NCI-H1436 (cell line): ENCODE data around the gene SLC9A9.
A peak's percentile ranks its signal among the peaks of the same experiment; 100 is the strongest.

ENCODE experiments used
- DNase-seq: peaks from one replicate; lab custom pipeline; 2025; lab: John Stamatoyannopoulos, UW

SLC9A9 gene

DNA sequence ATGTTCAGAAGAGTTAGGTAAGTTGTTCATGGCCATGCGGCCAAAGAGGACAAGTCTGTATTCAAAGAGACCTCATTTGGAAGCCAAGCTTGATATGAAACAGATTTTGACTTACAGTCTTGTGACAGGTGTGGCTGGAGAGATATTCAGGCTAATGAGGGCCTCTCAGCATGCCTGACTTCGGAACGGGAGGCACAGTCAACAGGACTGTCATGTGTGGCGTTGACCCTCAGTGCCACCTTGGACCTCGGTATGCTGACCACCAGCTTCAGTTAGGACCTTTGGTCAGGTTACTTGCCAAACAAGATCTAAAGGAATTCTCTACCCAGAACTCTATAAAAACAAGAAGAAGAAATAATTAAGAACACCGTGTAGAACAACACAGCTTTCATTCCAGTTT is 604.6 kb downstream of the SLC9A9 start:
- no peak for DNase-seq

DNA sequence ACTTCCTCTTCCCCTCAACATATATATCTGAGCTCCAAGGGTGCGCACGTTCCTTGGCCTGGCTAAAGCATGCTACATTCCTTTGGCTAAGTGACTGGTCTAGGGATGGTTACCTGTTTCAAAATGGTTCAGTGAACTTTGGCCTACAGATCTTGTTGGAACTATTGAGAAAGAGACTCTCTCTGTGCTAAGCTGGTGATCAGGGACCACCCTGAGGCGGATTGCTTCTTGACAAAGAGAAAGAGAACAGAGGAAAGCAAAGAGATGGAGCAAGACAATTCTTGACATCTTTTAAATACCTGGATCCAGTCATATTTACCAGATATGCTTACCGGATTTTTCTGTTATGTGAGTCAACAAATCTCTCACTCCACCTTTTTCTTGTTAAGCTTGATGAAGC is 605.6 kb downstream of the SLC9A9 start:
- DNase-seq = no peak

DNA sequence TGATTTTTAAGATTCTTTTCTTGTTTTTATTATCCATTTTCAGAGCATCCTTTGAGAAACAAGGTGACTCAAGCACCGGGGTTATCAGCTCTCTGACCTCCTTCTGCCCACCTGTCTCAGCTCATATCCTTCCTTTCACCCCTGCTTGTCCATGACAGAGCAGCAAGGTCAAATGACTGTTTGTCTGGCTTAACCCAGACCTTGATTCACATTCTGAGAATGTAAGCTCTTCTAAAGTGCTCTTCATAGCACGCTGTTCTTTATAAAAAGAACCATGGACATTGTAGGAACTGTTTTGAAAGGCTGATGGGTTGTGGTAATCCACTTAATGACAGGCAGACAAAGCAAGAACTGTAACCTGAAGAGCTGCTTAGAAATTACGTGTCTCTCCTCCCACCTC is 606.2 kb downstream of the SLC9A9 start:
- no peak for DNase-seq

DNA sequence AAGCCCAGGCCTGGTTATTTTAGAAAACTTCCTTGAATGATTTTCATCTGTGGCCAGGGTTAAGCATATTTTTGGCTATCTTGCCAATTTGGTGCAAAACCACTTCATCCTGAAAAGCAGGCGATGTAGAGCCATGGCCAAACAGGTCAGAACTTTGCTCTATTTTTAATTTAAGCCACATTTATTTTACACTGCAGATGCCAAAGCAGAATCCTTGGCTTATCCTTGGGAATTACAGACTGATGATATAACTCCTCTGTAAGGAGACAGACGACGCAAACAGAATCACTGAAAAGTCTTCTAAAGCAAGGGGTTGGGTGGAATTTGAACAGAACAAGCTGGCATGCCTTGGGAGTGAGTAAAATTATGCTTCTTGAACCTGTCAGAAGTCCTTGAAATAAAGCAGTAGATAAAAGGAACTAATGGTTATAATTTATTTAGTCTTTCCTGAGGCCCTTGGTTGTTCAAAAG is 606.8 kb downstream of the SLC9A9 start:
- no peak for DNase-seq

DNA sequence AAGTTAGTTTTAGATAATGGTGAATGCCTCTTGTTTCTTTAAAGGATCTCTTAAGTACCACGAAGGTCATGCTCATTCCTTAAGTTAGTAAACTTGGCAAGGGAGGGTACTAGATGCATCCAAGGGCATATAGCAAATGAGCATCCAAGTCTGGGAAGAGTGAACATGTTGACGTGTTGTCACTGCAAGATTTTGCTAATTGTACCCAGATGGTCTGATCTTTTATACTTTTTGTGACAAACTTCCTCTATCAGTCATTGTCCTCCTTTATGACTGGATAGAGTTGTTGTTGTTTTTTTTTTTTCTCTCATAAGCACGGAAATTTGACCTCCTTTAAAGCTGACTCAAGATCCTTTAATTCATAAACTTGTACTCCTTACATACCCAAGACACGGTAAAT is 607.4 kb downstream of the SLC9A9 start:
- DNase-seq = no peak

- no peak for DNase-seq
These were observed 609.2 kb downstream of the SLC9A9 start for GRCh38 chr3:143239031-143239430.

- DNase-seq = no peak
These were observed 611.1 kb downstream of the SLC9A9 start for GRCh38 chr3:143237077-143237627.

DNA sequence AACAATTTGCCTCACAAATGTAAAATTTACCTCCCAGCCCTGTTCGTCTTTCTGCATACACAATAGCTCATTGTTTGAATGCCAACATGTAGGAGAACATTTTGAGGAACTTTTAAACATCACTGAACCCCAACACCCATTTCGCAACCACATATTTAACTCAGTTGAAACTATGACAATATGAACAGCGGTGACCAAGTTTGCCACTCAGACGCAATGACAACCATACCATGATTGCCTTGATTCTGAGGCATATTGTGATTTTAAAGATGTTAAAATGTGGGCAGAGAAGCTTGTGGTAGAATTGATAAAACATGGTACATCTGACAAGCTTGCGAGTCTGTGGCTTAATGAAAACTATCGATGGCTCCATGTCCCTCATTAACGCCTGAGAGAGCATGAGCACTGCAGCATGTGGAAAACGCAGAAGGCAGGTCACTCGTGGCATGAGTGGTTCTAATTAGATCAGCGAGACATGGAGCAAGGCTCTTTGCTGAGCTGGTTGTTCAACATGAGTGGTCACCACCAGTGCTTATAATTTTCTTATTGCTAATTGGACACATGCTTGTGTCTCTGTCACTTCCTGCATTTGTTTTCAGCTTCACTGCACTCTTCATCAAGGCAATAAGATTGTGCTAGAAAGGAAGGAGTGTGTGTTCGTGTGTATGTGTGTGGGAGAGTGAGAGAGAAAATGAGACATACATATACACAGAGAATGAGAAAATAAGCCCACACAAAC is 611.9 kb downstream of the SLC9A9 start:
- no peak for DNase-seq

DNA sequence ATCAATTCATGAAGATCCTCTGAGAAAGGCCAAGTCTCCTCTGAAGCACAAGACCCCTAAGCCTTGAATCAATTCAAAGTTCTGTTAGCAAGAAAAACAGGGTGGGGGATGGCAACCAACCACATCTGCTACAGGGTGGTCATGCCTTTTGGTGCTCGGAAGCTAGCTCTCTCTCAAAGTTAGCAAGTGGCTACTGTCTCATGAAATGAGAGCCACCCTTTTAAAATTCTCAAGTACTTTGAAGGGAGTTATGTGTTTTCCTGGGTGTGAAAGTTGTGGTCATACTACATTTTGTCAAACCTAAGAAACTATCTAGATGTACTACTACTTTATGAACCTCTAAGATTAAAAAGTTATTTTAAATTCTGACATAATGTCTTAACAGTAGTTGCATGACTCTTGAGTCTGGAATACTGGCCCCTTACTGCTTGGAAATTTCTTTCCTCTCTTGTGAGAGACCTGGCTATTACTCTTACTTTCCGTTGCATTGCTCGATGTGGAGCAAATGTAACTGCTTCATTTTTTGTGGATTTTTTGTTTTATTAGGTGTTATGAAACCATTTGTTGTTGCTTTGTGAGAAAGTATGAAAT is 612.6 kb downstream of the SLC9A9 start:
- no peak for DNase-seq

- no peak for DNase-seq
These were observed 613.7 kb downstream of the SLC9A9 start for GRCh38 chr3:143234526-143234925.

- no peak for DNase-seq
These were observed 615.3 kb downstream of the SLC9A9 start for GRCh38 chr3:143232981-143233380.

- DNase-seq = no peak
These were observed 619.9 kb downstream of the SLC9A9 start for GRCh38 chr3:143228405-143228804.

DNA sequence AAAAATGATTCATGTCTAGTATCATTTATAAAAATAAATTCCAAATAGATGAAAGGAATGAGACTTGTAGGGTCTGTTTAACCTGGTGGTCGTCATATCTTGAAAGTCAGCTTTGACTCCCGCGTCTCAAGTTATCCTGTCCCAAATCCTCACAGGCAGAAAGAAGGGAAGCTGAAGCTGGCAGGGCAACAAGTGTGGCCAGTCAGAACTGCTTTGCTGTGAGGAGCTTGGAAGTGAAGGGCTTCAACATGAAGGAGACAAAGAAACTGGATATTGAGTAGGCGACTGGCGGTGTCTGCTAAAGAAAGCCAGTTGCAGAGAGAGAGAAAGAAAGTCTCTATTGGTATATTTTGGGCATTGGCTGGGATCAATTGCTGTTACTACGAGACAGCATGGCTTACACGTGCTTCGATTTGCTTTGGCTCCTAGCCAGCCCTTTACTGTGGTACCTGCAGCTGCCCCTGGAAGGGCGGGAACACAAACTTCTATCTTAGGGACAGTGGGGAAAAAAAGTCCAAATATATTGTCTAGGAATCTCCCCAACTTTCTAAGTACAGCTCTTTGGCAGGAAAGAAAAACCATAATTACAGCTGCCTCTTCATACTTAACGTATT is 621.5 kb downstream of the SLC9A9 start:
- no peak for DNase-seq

- DNase-seq = peak; percentile 54
These were observed 623.6 kb downstream of the SLC9A9 start for GRCh38 chr3:143224716-143225115.

GRCh38 chr3:143222981-143223380 is 625.3 kb downstream of the SLC9A9 start:
- DNase-seq = no peak

- no peak for DNase-seq
These were observed 625.8 kb downstream of the SLC9A9 start for GRCh38 chr3:143222505-143222904.

DNA sequence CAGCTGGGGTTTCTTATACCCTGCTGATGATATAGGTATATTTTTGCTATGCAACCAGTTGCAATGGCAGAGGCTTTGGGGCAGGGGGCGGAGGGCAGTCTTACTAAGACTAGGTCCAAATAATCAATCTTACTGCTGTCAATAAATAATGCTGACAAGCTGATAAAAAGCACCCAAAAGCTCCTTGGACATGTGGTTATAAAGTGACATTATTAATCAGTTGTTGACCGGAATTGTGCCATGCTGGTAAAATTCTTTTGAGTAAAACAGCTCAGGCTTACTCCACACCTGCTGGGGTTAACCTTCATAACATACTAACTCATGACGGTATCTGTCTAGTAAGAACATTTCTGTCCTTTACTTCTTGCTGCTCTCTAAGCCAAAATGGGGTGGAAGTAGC is 626.8 kb downstream of the SLC9A9 start:
- DNase-seq = no peak

- no peak for DNase-seq
These were observed 627.5 kb downstream of the SLC9A9 start for GRCh38 chr3:143220741-143221140.

GRCh38 chr3:143218166-143218835 is 630.0 kb downstream of the SLC9A9 start:
- DNase-seq = no peak

- DNase-seq = no peak
These were observed 631.0 kb downstream of the SLC9A9 start for GRCh38 chr3:143217283-143217682.

GRCh38 chr3:143216709-143217182 is 631.5 kb downstream of the SLC9A9 start:
- no peak for DNase-seq
